Measurements from ENCODE around the gene KIAA1328.

The KIAA1328 gene

DNA sequence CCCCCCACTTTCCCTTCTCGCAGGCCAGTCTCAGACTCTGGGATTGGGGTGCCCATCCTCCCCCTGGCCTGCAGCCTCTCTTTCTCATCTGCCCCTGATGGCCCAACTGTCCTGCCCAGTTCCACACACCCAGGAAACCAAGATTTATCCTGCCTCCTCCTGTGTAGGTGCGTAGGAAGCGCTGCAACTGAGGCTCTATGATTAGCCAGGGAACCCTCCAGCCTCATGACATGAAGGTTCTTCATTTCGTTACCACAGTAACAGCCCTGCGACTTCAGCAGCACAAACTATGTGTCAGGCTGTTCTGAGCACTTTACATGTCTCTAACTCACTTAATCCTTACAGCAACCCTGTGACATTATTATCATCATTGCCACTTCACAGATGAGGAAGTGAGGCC lies 430.8 kb downstream of the KIAA1328 start:
- no peak for DNase-seq

DNA sequence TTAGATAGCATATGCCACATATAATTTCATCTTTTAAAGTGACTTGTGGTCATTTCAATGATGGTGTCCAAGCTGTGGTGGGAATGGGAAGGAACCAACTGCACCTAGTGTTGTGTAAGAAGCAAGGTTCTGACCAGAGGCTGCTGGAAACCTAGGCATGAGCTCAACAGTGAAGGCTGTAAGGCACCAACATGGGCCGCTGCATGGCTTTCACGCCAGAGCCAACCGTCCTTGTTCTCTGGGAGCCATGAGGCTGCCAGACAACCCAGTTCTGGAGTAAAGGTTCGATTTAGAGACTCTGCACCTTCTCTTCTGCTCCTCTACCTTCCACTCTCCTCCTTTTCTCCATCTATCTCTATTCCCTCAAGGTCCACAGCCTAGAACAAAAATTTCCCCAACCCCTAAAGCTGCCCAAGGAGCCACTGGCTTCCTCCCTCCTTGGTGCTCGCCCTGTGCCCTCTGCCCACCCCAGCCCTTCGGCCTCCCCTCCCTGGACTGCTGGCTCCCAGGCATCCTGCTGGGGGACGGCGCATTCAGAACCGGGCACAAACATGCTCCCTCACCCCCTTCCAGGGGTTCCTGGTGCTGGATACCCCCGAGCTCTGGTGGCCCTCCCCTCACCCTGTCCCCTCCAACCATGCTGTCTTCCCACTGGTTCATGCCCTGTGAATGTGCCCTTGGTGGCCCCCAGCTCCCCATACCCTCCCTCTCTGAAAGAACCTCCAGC lies 431.6 kb downstream of the KIAA1328 start:
- DNase-seq: no peak

DNA sequence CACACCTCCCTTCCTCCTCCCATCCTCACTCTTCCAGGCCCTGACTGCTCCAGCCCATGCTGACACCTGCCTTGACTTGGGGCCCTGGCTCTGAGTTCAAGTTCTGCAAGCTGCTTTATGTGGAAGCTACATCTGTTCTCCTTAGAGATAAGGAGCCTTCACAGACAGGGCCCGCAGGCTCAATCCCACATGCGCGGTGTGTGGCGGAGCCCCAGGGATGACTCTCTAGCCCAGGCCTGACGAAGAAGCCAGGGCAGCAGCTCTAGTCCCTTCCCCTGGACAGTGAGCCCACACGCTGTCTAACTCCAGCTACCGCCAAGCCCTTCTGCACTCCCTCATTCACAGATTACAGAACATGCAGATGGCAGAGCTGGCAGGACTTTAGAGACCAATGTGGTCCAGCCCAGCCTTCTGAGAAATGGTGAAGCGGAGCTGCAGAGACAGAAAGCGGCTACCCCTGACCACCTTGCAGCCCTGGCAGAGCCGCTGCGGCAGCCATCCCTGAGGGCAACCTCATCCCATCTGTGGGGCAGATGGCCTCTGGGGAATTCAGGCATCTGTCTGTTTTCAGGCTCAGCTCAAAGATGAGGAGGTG lies 432.4 kb downstream of the KIAA1328 start:
- DNase-seq: no peak

DNA sequence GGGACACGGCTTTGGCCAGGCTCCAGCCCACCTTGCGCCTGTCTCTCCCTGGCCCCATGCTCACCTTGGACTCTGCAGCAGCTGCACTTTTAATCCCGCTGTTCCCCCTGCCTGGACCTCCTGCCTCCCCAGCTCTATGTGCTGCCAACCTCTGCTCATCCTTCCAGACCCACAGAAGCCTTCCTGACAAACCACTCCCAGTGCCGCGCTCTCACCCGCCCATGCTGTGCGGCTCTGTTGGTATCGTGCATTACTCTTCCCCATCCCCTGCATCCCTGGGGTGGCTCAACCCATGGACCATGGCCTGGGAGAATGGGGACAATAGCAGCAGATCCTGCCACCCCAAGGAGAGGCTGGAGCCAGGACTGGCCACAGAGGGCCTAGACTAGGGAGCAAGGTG lies 433.1 kb downstream of the KIAA1328 start:
- no peak for DNase-seq

DNA sequence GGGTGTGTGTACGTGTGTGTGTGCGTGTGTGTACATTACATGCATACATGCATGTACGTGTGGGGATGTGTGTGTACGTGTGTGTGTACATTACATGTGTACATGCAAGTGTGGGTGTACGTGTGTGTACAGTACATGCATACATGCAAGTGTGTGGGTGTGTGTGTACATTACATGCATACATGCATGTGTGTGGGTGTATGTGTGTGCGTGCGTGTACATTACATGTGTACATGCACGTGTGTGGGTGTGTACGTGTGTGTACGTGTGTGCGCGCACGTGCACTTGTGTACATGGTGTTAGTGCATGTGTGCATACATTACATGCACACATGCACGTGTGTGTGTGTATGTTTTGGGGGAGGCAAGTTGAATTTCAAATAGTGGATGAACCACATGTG lies 436.0 kb downstream of the KIAA1328 start:
- no peak for DNase-seq

DNA sequence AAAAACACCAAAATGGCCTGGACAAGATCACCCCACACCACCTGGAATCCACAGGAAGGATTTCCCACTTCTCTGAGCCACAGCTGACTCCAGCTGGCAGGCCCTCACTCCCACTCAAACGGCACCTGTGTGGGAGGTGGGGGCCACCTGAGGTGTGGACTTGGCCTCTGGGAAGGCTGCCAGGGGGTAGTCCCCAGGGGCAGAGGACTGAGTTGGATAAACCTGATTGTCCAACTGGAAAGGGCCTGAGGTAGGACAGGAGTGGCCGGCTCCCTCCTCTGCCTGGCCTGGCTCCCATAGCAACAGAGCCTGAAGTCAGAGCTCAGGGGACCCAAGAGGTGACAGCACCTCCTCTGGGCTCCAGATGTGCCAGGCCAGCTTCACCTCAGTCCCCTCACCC lies 436.5 kb downstream of the KIAA1328 start:
- DNase-seq: no peak

DNA sequence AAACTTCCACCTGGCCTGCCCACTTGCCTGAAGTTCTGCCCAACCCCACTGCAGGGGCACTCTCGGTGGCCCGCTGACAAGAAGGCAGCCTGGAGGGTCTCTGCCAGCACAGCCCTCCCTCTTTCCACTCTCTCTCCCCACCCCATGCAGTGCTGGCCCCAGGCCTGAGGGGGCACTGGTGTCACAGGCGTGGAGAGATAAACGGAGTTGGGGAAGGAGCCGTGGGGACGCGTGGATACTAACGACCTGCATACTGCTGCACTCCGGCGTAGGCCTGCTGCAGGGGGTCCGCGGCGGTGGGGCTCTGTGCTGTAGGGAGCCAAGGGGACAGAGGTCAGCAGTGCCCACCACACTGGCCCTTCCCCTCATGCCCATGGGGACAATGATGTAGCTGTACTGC lies 437.4 kb downstream of the KIAA1328 start:
- DNase-seq: no peak

DNA sequence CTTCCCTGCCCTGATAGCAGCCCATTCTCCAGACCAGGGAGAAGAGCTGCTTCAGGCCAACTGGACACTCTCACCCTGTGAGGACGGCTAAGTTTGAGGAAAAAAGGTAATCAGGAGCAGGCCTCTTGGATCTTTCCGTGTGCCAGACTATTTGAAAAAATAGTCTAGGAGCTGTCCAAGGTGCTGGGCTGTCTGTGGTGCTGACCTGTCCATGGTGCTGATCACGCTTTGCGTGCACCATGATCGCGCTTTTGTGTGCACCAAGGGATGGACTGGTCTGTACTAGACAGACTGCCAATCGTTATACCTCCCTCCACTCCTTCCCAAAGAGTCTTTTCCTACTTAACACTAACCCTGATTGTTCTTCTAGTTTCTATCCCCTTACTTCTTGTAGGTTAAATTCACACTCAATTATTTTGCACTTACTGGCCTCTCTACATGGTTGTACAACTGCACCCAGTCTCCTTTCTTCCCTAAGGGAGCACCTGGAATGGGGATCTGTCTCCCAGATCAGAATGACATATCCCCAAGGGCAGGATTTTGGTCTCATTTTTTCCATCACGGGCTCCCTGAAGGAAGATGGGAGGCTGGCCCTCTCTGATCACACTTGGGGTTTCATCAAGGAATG lies 441.2 kb downstream of the KIAA1328 start:
- DNase-seq: no peak

DNA sequence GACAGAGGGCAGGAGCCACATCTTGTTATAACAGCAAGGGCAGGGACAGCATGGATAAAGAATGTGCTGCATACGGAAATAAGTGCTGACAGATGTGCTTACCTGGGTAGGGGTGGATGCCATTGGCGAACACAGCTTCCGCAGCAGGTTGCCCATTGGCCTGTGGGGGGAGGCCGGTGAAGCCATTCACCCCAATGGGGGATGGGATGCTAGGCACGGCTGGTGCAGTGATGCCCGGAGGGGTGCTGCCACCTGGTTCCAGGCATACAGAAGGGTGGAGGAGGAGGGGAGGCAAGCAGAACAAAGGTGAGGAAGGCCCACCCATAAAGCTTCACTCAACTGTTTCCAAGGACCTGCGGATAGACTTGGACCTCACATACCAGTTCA lies 441.7 kb downstream of the KIAA1328 start:
- no peak for DNase-seq

DNA sequence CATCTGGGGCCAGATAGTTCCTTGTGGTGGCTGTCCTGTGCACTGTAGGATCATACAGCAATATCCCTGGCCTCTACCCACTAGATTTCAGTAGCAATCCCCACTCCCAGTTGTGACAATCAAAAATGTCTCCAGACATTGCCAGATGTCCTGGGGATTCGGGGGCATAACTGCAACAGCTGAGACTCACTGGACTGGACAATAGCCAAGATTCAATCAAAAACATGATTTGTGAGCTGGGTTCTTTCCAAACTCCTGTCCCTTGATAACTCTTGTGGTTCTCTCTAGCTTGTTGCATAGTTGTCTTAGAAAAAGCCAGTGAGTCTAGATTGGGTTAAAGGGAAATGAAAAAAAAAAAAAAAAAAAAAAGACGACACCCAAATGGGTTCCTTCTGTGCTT lies 443.3 kb downstream of the KIAA1328 start:
- no peak for DNase-seq

DNA sequence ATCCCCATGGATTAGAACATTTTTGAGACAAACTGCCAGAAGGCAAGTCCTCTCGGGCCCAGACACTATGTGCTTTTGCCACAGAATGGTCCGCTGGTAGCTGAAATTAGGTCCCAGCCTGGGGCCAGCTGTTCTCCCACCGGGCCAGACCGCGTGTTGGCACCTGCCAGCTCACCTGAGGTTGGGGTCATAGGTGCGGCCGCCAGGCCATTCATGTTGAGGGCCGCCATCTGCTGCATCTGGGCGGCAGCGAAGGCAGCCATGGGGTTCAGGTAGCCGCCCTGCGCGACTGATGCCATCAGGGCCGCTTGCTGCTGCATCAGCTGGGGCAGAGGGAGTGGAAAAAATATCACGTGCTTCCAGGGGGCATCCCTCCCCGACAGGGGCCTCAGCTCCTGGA lies 443.9 kb downstream of the KIAA1328 start:
- no peak for DNase-seq

DNA sequence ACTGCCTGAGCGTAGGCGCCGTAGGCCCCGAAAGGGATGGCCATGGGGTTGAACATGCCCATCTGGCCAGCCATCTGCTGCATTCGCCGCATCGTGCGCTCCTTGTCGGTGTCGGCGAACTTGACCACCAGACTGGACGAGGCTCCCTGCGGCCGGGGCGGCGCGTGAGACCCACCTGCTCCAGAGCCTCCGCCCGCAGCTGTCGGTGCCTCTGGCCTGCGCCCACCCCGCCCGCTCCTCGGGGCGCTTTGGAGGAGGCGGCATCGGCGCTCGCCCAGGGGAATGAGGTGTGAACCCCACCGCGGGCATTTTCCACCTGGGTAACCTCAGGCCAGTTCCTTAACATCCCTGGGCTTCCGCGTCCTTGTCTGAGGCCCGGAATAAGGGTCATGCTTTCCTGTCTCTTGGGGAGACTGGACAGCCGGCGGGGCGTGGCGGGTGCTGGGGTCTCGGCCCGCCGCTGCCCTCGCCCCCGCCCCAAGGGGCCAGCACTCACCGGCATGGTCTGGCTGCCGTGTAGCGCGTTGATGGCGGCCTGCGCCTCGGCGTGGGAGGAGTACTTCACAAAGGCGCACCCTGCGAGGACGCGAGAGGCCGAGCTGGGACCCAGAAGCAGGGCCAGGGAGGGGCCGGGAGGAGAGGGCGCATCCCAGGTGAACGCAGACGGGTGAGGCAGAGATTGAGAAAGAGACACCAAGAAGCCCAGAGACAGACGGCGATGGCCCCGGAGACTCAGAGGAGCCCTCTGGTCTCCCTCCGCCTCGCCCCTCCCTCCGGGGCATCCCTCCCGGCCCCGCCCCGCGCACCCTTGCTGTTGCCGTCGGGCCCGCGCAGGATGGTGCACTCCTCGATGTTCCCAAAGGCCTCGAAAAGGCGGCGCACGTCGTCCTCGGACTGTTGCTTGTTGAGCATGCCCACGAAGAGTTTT lies 445.6 kb downstream of the KIAA1328 start:
- DNase-seq: no peak

DNA sequence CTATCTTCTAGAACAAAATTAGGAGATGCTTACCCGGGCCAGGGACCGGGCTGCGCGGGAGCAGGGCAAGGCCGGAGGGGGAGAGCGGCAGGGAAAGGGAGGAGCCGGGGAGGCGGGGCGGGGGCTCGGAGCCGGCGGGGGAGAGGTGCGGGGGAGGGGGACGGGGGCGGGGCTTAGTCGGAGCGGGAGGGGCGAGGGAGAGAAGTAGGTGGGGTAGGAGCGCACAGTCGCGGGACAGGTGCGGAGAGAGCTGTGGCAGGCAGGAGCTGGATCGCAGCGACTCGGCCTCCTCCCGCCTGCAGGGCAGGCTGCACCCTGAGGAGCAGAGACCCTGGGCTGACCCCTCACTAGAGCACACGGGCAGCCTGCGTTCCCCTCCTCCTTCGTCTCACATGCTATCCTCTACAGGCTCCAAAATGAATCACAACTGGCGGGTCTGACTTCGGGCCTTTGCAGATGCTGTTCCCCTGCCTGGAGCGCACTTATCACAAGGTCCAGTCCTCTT lies 446.4 kb downstream of the KIAA1328 start:
- no peak for DNase-seq

DNA sequence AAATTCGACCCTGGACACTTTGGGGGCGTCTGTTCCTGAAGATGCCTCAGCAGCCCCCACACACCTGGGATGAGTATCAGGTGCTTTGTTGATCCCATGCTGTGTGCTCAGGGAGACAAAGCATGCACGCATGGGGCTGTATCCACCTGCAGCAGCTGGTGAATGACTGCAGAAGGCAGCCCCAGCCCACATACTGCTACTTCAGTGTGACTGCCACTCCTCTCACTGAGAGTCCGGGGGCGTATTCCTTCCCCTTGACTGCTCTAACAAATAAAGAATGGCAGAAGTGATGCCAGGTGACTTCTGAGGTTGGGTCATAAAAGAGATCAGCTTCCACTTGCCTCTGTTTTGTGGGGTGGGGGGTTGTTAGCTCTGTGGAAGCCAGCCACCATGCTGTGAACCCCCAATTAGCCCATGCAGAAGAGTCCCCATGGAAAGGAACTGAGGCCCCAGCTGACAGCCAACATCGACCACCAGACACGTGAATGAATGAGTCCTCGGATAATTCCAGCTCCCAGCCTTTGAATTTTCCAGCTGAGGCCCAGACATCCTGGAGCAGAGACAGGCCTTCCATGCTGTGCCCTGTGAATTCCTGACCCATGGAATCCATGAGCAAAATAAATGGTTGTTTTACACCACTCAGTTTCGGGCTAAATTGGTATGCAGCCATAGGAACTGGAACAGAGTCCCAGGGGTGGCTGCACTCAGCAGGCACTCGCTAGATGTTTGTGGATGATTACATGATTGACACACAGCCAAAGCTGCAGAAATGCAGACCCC lies 447.4 kb downstream of the KIAA1328 start:
- DNase-seq: no peak

DNA sequence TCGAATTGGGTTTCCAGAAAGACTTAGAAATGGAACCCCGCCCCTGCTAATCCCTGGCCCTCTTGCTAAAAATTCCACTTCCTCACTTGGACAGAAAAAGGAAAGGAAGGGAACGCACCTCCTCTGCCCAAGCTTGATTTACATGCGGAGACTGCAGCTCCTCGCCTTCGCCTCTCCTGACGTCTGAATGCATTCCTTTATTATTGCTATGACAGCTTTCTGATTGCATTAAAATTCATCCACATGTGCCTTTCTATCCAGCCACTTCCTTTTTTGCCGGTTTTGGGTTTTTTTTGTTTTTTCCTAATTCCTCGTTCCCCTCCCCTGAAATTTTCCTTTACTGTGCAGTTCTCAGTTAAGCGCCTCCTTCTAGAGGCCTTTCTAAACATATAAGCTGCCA lies 448.9 kb downstream of the KIAA1328 start:
- no peak for DNase-seq

Measured in stimulated activated CD4-positive, alpha-beta T cell treated with anti-CD3 and anti-CD28 coated beads, Interleukin-4, amount 100 ng/mL, for 1 hour (primary cell).